Cardiac muscle cell (in vitro differentiated cells and primary cell): ENCODE results near the gene SEC61A2. TPM values are rescaled to one million over a fixed set of nuclear protein-coding genes. Genes with fewer than 3 reads are reported as not detected.

Experiments used
- DNase-seq, 2 donors: peaks; one replicate each; pipeline versions ENCODE4 v3.0.0 to v3.0.0-alpha.2; 2010 to 2017; ENCODE audit warnings: low read depth in 1 of 2, low spot score in 1 of 2
- H3K27ac ChIP-seq: fragments of 200-600 bp; sonication (generic); 2 replicates; pipeline ENCODE4 v1.5.1; 2016
- H3K27me3 ChIP-seq: fragments of 200-600 bp; sonication (generic); 2 replicates; pipeline ENCODE4 v1.6.0; 2016; ENCODE audit warnings: control low read depth
- H3K36me3 ChIP-seq: fragments of 200-600 bp; sonication (generic); 2 replicates; pipeline ENCODE4 v1.5.1; 2016; ENCODE audit warnings: control low read depth
- H3K4me1 ChIP-seq: fragments of 200-600 bp; sonication (generic); 2 replicates; pipeline ENCODE4 v1.8.1; 2017; ENCODE audit warnings: low read depth, mild to moderate bottlenecking, mixed run types
- H3K4me3 ChIP-seq: fragments of 200-600 bp; sonication (generic); 2 replicates; pipeline ENCODE4 v1.5.1; 2016; ENCODE audit warnings: mild to moderate bottlenecking
- H3K9me3 ChIP-seq: fragments of 200-600 bp; sonication (generic); 2 replicates; pipeline ENCODE4 v1.5.1; 2017; ENCODE audit warnings: low read depth, mild to moderate bottlenecking, control low read depth
- CTCF ChIP-seq: IDR thresholded peaks from 2 replicates; pipeline ENCODE4 v1.5.1; 2012; ENCODE audit warnings: low read depth, mild to moderate bottlenecking, low read length
- polyA plus RNA-seq: library from polyadenylated mRNA; unstranded; fragments of >200 nt; fragmentation: Nextera tagmentation; extraction: Ambion mirVana; gene quantifications from 2 replicates; pipeline ENCODE4 v1.2.1, GENCODE V29; 2016
- total RNA-seq: library from RNA; depleted of rRNA; stranded (reverse); fragments of >200 nt; gene quantifications from 2 replicates; pipeline ENCODE4 v1.2.3, GENCODE V29; 2016

Gene SEC61A2
- total and polyA plus RNA-seq, 2 experiments from 2014 or later: 28.1 to 48.4 TPM

GRCh38 chr10:12097791-12098190 is 31.7 kb upstream of the SEC61A2 start:
- no peak for DNase-seq
- Histone ChIP-seq H3K9me3 (no peaks in the 10 kb centered on the region), H3K27me3 (no peaks in the 10 kb centered on the region), H3K36me3 (peaks cover 43% of the 10 kb centered on the region), H3K4me1 (no peaks in the 10 kb centered on the region), H3K4me3 (no peak overlapping the region), H3K27ac (no peak overlapping the region)
- TF ChIP-seq CTCF: no peak

GRCh38 chr10:12098966-12099365 is 30.5 kb upstream of the SEC61A2 start:
- Histone ChIP-seq H3K4me3 (no peak overlapping the region), H3K27ac (no peak overlapping the region), H3K27me3 (no peaks in the 10 kb centered on the region), H3K9me3 (no peaks in the 10 kb centered on the region), H3K4me1 (no peaks in the 10 kb centered on the region), H3K36me3 (peaks cover 38% of the 10 kb centered on the region)
- no peak for DNase-seq
- no peak for TF ChIP-seq CTCF

- Histone ChIP-seq H3K27ac (no peak overlapping the region), H3K4me3 (no peak overlapping the region), H3K36me3 (peaks cover 47% of the 10 kb centered on the region), H3K27me3 (no peaks in the 10 kb centered on the region), H3K9me3 (no peaks in the 10 kb centered on the region), H3K4me1 (no peaks in the 10 kb centered on the region)
- DNase-seq: no peak
- TF ChIP-seq CTCF: no peak
Measured at GRCh38 chr10:12103802-12104201, 25.7 kb upstream of the SEC61A2 start.

GRCh38 chr10:12107781-12108180 is 21.7 kb upstream of the SEC61A2 start:
- no peaks in the 10 kb centered on the region for H3K27me3 ChIP-seq
- no peak overlapping the region for H3K4me3 ChIP-seq
- no peaks in the 10 kb centered on the region for H3K9me3 ChIP-seq
- no peak for TF ChIP-seq CTCF
- no peaks in the 10 kb centered on the region for H3K4me1 ChIP-seq
- H3K27ac ChIP-seq: no peak overlapping the region
- H3K36me3 ChIP-seq: peaks cover 51% of the 10 kb centered on the region
- no peak for DNase-seq

GRCh38 chr10:12109286-12109685 is 20.2 kb upstream of the SEC61A2 start:
- Histone ChIP-seq H3K27ac (no peak overlapping the region), H3K27me3 (no peaks in the 10 kb centered on the region), H3K9me3 (no peaks in the 10 kb centered on the region), H3K4me3 (no peak overlapping the region), H3K4me1 (no peaks in the 10 kb centered on the region), H3K36me3 (peaks cover 52% of the 10 kb centered on the region)
- DNase-seq: no peak
- no peak for TF ChIP-seq CTCF

GRCh38 chr10:12111528-12111927 is 17.9 kb upstream of the SEC61A2 start:
- Histone ChIP-seq H3K9me3 (no peaks in the 10 kb centered on the region), H3K36me3 (peaks cover 35% of the 10 kb centered on the region), H3K4me1 (no peaks in the 10 kb centered on the region), H3K27ac (no peak overlapping the region), H3K27me3 (no peaks in the 10 kb centered on the region), H3K4me3 (no peak overlapping the region)
- no peak for DNase-seq
- no peak for TF ChIP-seq CTCF
